HCT116 (cell line): ENCODE data around the gene SLC44A4. TPM values are rescaled to one million over a fixed set of nuclear protein-coding genes. Genes with fewer than 3 reads are reported as not detected.
A peak's percentile ranks its signal among the peaks of the same experiment; 100 is the strongest.

Source experiments
- ATAC-seq: fragments of 200-7000 bp; cut with Tn5 transposase; 2 replicates; pipeline ENCODE4 v1.9.1; 2020; ENCODE audit warnings: mild to moderate bottlenecking, moderate library complexity
- BruUV-seq: library from RNA; stranded (reverse); fragments of 400-500 nt; replicated peaks from 2 replicates; lab custom pipeline; 2021; lab: Mats Ljungman, UMichigan
- CTCF ChIA-PET: fragments of 300-600 bp; sonication (Branson Sonifier 250); formaldehyde crosslinking; loops from one replicate; lab custom pipeline; 2021; ENCODE audit warnings: antibody characterized with exemption; lab: Charles Lee
- POLR2A ChIA-PET: fragments of 300-600, 350-600 bp; sonication (Branson Sonifier 250); formaldehyde crosslinking; loops from one replicate; lab custom pipeline; 2021; ENCODE audit warnings: antibody characterized with exemption; lab: Charles Lee
- RAD21 ChIA-PET, 2 experiments: fragments of 300-600 bp; sonication (Branson Sonifier 250); formaldehyde crosslinking; loops; one replicate each; lab custom pipeline; 2023; ENCODE audit warnings: low total read pairs in 2 of 2; ENCODE audit not compliant: uncharacterized antibody in 2 of 2, unreplicated experiment in 2 of 2, low non-redundant PET in 1 of 2; lab: Charles Lee
- DNase-seq: peaks from one replicate; pipeline ENCODE4 v3.0.0-alpha.2; 2010; ENCODE audit warnings: low read depth, low spot score
- H2AFZ ChIP-seq: fragments of 200-600 bp; shearing (Covaris generic), sonication (generic); 2 replicates; pipeline ENCODE4 v1.6.1; 2017; ENCODE audit warnings: low read depth, mixed run types, mixed read lengths, antibody characterized with exemption, low read length; ENCODE audit not compliant: poor library complexity, severe bottlenecking
- H3K27ac ChIP-seq: 2 replicates; pipeline ENCODE4 v1.5.1; 2012; ENCODE audit warnings: low read depth, low read length
- H3K27me3 ChIP-seq: fragments of 200-600 bp; sonication (generic); 2 replicates; pipeline ENCODE4 v1.6.1; 2016; ENCODE audit warnings: mixed run types, low read length, mixed read lengths; ENCODE audit not compliant: insufficient read depth
- H3K36me3 ChIP-seq, 2 experiments: fragments of 200-500 bp in 1 of 2; fragments of 200-600 bp in 1 of 2; sonication (Bioruptor generic) in 1 of 2; sonication (generic) in 1 of 2; 2 replicates each; pipeline versions ENCODE4 v1.5.1 to v1.6.1; 2014 to 2016; ENCODE audit warnings: low read length in 2 of 2, inconsistent platforms in 1 of 2, mixed read lengths in 1 of 2, mixed run types in 1 of 2; ENCODE audit not compliant: insufficient read depth in 2 of 2, control insufficient read depth in 1 of 2
- H3K4me1 ChIP-seq, 2 experiments: fragments of 200-600 bp in 1 of 2; sonication (generic) in 1 of 2; 2 replicates each; pipeline versions ENCODE4 v1.5.1 to v1.6.1; 2012 to 2017; ENCODE audit warnings: low read length in 2 of 2, inconsistent platforms in 1 of 2, mild to moderate bottlenecking in 1 of 2, mixed read lengths in 1 of 2, mixed run types in 1 of 2, moderate library complexity in 1 of 2; ENCODE audit not compliant: insufficient read depth in 2 of 2, control insufficient read depth in 1 of 2
- H3K4me2 ChIP-seq: fragments of 200-600 bp; sonication (generic); 2 replicates; pipeline ENCODE4 v1.6.1; 2017; ENCODE audit warnings: mixed run types, low read length, mixed read lengths
- H3K4me3 ChIP-seq, 2 experiments: fragments of 200-600 bp in 1 of 2; sonication (generic) in 1 of 2; replicated peaks in 1 of 2; 2 replicates each; pipeline ENCODE4 v1.5.1; 2011 to 2016; ENCODE audit warnings: low read length in 2 of 2, control low read depth in 1 of 2, low read depth in 1 of 2, mild to moderate bottlenecking in 1 of 2, mixed read lengths in 1 of 2, mixed run types in 1 of 2
- H3K79me2 ChIP-seq: fragments of 200-600 bp; sonication (generic); 2 replicates; pipeline ENCODE4 v1.6.1; 2017; ENCODE audit warnings: mild to moderate bottlenecking, mixed run types, low read length, moderate library complexity, mixed read lengths; ENCODE audit not compliant: insufficient read depth
- H3K9ac ChIP-seq: fragments of 200-600 bp; sonication (generic); 2 replicates; pipeline ENCODE4 v1.6.1; 2016; ENCODE audit warnings: low read length, mixed read lengths
- H3K9me2 ChIP-seq: fragments of 200-600 bp; sonication (generic), shearing (Covaris generic); 2 replicates; pipeline ENCODE4 v1.6.1; 2017; ENCODE audit warnings: mixed run types, mild to moderate bottlenecking, moderate library complexity; ENCODE audit not compliant: insufficient read depth
- H3K9me3 ChIP-seq, 2 experiments: fragments of 200-500 bp in 1 of 2; fragments of 200-600 bp in 1 of 2; sonication (Bioruptor generic) in 1 of 2; sonication (generic) in 1 of 2; 2 replicates each; pipeline ENCODE4 v1.6.1; 2014 to 2017; ENCODE audit warnings: low read length in 2 of 2, mixed read lengths in 2 of 2, inconsistent platforms in 1 of 2, low read depth in 1 of 2, mild to moderate bottlenecking in 1 of 2, mixed run types in 1 of 2, moderate library complexity in 1 of 2; ENCODE audit not compliant: control insufficient read depth in 1 of 2, insufficient read depth in 1 of 2
- H4K20me1 ChIP-seq: fragments of 200-600 bp; sonication (generic), shearing (Covaris generic); 2 replicates; pipeline ENCODE4 v1.6.1; 2017; ENCODE audit warnings: mixed run types, mild to moderate bottlenecking, moderate library complexity; ENCODE audit not compliant: insufficient read depth
- CEBPB ChIP-seq: IDR thresholded peaks from 2 replicates; pipeline ENCODE4 v1.6.1; 2012; ENCODE audit warnings: low read depth
- ELF1 ChIP-seq: IDR thresholded peaks from 2 replicates; pipeline ENCODE4 v1.6.1; 2012; ENCODE audit warnings: low read depth, borderline replicate concordance
- EZH2 ChIP-seq: fragments of 200-600 bp; sonication (generic); IDR thresholded peaks from 2 replicates; pipeline ENCODE4 v1.6.1; 2017; ENCODE audit warnings: antibody characterized with exemption, mixed run types
- EZH2phosphoT487 ChIP-seq: fragments of 200-600 bp; IDR thresholded peaks from 2 replicates; pipeline ENCODE4 v1.6.1; 2018; ENCODE audit warnings: antibody characterized with exemption, borderline replicate concordance
- POLR2A ChIP-seq: IDR thresholded peaks from 2 replicates; pipeline ENCODE4 v1.7.0; 2011; ENCODE audit warnings: borderline replicate concordance; ENCODE audit not compliant: insufficient read depth, insufficient read length; ENCODE audit errors: extremely low read depth
- POLR2AphosphoS5 ChIP-seq: IDR thresholded peaks from 2 replicates; pipeline ENCODE4 v1.6.1; 2011; ENCODE audit warnings: mild to moderate bottlenecking, low read depth, low read length, moderate library complexity
- SP1 ChIP-seq: IDR thresholded peaks from 2 replicates; pipeline ENCODE4 v1.6.1; 2012; ENCODE audit warnings: low read depth
- SRF ChIP-seq: IDR thresholded peaks from 2 replicates; pipeline ENCODE4 v1.6.1; 2012; ENCODE audit warnings: low read depth
- TCF7L2 ChIP-seq: IDR thresholded peaks from 2 replicates; pipeline ENCODE4 v1.7.0; 2011; ENCODE audit warnings: borderline replicate concordance, inconsistent platforms; ENCODE audit not compliant: insufficient read depth, insufficient read length; ENCODE audit errors: extremely low read depth
- YY1 ChIP-seq: IDR thresholded peaks from 2 replicates; pipeline ENCODE4 v1.6.1; 2011; ENCODE audit warnings: low read length, low read depth, moderate library complexity, mild to moderate bottlenecking; ENCODE audit not compliant: insufficient replicate concordance; ENCODE audit errors: extremely low read depth
- ZFX ChIP-seq: fragments of 450-650 bp; IDR thresholded peaks from 2 replicates; pipeline ENCODE4 v1.6.1; 2017
- intact Hi-C: fragments of 100-400 bp; cut with micrococcal nuclease; formaldehyde crosslinking; loops from 2 replicates; pipeline ENCODE4 v1.10.0; 2022
- total RNA-seq: library from RNA; stranded (reverse); gene quantifications from one replicate; pipeline ENCODE4 v1.2.1, GENCODE V29; 2021; ENCODE audit not compliant: unreplicated experiment
- TF ChIP-seq, protein P1 (sequence below): IDR thresholded peaks from 2 replicates; pipeline ENCODE4 v1.6.1; 2012; ENCODE audit warnings: low read depth
- TF ChIP-seq, protein P2 (sequence below): IDR thresholded peaks from 2 replicates; pipeline ENCODE4 v1.6.1; 2012
- TF ChIP-seq, protein P3 (sequence below): IDR thresholded peaks from 2 replicates; pipeline ENCODE4 v1.6.1; 2011; ENCODE audit warnings: mild to moderate bottlenecking, low read length, moderate library complexity; ENCODE audit not compliant: insufficient replicate concordance; ENCODE audit errors: extremely low read depth

Gene SLC44A4
- total RNA-seq, 1 experiment from 2014 or later, result 0.74 TPM

DNA sequence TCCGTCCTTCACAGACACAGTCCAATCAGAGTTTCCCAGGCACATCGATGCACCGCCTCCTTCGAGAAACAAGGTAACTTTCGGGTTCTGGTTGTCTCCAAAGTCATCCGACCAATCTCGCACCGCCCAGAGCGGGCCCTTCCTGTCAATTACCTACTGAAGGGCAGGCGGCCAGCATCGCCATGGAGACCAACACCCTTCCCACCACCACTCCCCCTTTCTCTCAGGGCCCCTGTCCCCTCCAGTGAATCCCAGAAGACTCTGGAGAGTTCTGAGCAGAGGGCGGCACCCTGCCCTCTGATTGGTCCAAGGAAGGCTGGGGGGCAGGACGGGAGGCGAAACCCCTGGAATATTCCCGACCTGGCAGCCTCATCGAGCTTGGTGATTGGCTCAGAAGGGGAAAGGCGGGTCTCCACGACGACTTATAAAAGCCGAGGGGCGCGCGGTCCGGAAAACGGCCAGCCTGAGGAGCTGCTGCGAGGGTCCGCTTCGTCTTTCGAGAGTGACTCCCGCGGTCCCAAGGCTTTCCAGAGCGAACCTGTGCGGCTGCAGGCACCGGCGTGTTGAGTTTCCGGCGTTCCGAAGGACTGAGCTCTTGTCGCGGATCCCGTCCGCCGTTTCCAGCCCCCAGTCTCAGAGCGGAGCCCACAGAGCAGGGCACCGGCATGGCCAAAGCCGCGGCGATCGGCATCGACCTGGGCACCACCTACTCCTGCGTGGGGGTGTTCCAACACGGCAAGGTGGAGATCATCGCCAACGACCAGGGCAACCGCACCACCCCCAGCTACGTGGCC lies 51.3 kb downstream of the SLC44A4 start, which contains the start of gene HSPA1B:
Gene HSPA1B, plus strand, starts transcription at position 453 of the 794 bp plus-strand sequence. Its CDS starts 213 bp downstream, at position 666.
- H3K9me3 ChIP-seq, result no peaks in the 10 kb centered on the region
- ChIA-PET RAD21 (interaction anchor here in 1 of 2 experiments (0.9 to 2.0 kb wide), 3 partner anchors 21 to 89 kb away, joined by 3 to 5 read pairs (median 4); partner anchors contain the start of genes LSM2 and VARS1), POLR2A (interaction anchor here (0.7 to 1.8 kb wide), 36 partner anchors 8 to 324 kb away, joined by 3 to 49 read pairs (median 6); partner anchors contain the start of genes ABHD16A, BAG6, C6orf47 and CLIC1), CTCF (interaction anchor here (0.7 to 1.5 kb wide), 4 partner anchors 21 to 58 kb away, joined by 5 to 7 read pairs (median 6); partner anchors contain the start of genes LSM2 and VARS1)
- H3K9ac ChIP-seq, result peak within 1 kb of the TSS; percentile 83
- peaks cover 4% of the 10 kb centered on the region; the same call in 1 of the 2 replicates for H4K20me1 ChIP-seq
- no peaks in the 10 kb centered on the region for H3K27me3 ChIP-seq
- H3K36me3 ChIP-seq, result no peaks in the 10 kb centered on the region; a peak in 1 of 4 replicates
- peak; percentile 100 for DNase-seq
- intact Hi-C loops, result loop anchor here (1.0 to 2.0 kb wide), 4 partner anchors 20 to 147 kb away; no protein-coding TSS in a partner anchor
- H2AFZ ChIP-seq, result no peak within 1 kb of the TSS
- BruUV-seq, result no TSS peak
- H3K9me2 ChIP-seq, result no peaks in the 10 kb centered on the region
- peak within 1 kb of the TSS; percentile 71 to 72 for H3K4me3 ChIP-seq
- ATAC-seq, result peak; percentile 87
- H3K4me2 ChIP-seq, result peak within 1 kb of the TSS; percentile 77
- H3K4me1 ChIP-seq, result peaks cover 47 to 71% of the 10 kb centered on the region in 2 experiments
- TF ChIP-seq YY1 (peak; percentile 50), EZH2phosphoT487 (no peak), CEBPB (no peak), SRF (no peak), POLR2AphosphoS5 (peak; percentile 100), SP1 (no peak), EZH2 (no peak), POLR2A (peak; percentile 99), ELF1 (no peak), TCF7L2 (peak; percentile 16), ZFX (no peak)
- TF ChIP-seq, protein P1, sequence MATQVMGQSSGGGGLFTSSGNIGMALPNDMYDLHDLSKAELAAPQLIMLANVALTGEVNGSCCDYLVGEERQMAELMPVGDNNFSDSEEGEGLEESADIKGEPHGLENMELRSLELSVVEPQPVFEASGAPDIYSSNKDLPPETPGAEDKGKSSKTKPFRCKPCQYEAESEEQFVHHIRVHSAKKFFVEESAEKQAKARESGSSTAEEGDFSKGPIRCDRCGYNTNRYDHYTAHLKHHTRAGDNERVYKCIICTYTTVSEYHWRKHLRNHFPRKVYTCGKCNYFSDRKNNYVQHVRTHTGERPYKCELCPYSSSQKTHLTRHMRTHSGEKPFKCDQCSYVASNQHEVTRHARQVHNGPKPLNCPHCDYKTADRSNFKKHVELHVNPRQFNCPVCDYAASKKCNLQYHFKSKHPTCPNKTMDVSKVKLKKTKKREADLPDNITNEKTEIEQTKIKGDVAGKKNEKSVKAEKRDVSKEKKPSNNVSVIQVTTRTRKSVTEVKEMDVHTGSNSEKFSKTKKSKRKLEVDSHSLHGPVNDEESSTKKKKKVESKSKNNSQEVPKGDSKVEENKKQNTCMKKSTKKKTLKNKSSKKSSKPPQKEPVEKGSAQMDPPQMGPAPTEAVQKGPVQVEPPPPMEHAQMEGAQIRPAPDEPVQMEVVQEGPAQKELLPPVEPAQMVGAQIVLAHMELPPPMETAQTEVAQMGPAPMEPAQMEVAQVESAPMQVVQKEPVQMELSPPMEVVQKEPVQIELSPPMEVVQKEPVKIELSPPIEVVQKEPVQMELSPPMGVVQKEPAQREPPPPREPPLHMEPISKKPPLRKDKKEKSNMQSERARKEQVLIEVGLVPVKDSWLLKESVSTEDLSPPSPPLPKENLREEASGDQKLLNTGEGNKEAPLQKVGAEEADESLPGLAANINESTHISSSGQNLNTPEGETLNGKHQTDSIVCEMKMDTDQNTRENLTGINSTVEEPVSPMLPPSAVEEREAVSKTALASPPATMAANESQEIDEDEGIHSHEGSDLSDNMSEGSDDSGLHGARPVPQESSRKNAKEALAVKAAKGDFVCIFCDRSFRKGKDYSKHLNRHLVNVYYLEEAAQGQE, result no peak
- TF ChIP-seq, protein P2, sequence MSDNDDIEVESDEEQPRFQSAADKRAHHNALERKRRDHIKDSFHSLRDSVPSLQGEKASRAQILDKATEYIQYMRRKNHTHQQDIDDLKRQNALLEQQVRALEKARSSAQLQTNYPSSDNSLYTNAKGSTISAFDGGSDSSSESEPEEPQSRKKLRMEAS, result no peak
- TF ChIP-seq, protein P3, sequence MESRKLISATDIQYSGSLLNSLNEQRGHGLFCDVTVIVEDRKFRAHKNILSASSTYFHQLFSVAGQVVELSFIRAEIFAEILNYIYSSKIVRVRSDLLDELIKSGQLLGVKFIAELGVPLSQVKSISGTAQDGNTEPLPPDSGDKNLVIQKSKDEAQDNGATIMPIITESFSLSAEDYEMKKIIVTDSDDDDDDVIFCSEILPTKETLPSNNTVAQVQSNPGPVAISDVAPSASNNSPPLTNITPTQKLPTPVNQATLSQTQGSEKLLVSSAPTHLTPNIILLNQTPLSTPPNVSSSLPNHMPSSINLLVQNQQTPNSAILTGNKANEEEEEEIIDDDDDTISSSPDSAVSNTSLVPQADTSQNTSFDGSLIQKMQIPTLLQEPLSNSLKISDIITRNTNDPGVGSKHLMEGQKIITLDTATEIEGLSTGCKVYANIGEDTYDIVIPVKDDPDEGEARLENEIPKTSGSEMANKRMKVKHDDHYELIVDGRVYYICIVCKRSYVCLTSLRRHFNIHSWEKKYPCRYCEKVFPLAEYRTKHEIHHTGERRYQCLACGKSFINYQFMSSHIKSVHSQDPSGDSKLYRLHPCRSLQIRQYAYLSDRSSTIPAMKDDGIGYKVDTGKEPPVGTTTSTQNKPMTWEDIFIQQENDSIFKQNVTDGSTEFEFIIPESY, result no peak
- H3K79me2 ChIP-seq, result peaks cover 30% of the 10 kb centered on the region
- peak within 1 kb of the TSS; percentile 94 for H3K27ac ChIP-seq
